HL-60 (cell line): Measurements from ENCODE around the gene GNG7.

ENCODE experiments used
- GABPA ChIP-seq: IDR thresholded peaks from 2 replicates; pipeline ENCODE4 v1.6.1; 2012; ENCODE audit warnings: low read depth
- POLR2AphosphoS5 ChIP-seq: IDR thresholded peaks from 2 replicates; pipeline ENCODE4 v1.6.1; 2012; ENCODE audit warnings: low read depth
- SPI1 ChIP-seq: IDR thresholded peaks from 2 replicates; pipeline ENCODE4 v1.6.1; 2012; ENCODE audit warnings: low read depth, mild to moderate bottlenecking, borderline replicate concordance
- TF ChIP-seq, protein P1 (sequence below): IDR thresholded peaks from 2 replicates; pipeline ENCODE4 v1.6.1; 2012; ENCODE audit warnings: low read depth; ENCODE audit not compliant: insufficient replicate concordance
- TF ChIP-seq, protein P2 (sequence below): IDR thresholded peaks from one replicate; pipeline ENCODE4 v1.5.1; 2011; ENCODE audit warnings: low read length, control low read depth, inconsistent platforms; ENCODE audit not compliant: insufficient read depth

DNA sequence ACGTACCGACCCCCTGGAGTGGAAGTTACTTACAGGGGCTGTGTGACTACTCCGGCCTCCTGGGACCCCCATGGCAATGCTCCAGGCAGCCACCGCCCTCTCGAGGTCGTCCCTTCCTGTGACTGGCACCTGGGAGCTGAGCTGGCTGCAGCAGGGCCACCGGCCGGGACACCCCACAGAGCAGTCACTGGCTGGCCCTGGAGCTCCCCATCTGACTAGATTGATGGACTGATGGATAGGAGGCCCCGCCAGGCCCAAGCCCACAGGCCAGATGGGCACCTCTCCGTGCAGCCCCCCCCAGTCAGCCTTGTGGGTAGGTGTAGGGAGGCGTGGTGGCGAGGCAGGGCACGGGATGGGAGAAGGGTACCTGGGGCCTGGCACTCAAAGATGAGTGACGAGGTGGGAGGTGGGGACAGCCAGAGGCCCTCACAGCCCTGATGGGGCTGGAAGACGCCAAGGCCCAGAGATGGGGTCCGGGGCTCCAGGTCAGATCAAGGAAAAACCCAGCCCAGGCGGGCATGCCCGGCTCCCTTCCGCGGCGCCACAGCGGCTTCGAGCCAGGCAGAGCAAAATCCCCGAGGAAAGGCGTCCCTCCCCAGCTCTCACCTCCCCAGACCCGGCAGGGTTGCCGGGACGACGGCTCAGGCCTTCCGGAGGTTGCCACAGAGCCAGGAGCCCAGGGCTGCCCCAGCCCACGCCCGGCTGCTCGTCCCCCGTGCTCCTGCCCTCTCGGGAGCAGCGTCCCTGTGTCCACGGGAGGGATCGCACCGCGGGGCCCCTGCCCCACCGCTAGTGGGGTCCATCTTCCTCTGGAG, 28.9 kb upstream of the GNG7 start:
- TF ChIP-seq SPI1 = no peak
- TF ChIP-seq, protein P1, sequence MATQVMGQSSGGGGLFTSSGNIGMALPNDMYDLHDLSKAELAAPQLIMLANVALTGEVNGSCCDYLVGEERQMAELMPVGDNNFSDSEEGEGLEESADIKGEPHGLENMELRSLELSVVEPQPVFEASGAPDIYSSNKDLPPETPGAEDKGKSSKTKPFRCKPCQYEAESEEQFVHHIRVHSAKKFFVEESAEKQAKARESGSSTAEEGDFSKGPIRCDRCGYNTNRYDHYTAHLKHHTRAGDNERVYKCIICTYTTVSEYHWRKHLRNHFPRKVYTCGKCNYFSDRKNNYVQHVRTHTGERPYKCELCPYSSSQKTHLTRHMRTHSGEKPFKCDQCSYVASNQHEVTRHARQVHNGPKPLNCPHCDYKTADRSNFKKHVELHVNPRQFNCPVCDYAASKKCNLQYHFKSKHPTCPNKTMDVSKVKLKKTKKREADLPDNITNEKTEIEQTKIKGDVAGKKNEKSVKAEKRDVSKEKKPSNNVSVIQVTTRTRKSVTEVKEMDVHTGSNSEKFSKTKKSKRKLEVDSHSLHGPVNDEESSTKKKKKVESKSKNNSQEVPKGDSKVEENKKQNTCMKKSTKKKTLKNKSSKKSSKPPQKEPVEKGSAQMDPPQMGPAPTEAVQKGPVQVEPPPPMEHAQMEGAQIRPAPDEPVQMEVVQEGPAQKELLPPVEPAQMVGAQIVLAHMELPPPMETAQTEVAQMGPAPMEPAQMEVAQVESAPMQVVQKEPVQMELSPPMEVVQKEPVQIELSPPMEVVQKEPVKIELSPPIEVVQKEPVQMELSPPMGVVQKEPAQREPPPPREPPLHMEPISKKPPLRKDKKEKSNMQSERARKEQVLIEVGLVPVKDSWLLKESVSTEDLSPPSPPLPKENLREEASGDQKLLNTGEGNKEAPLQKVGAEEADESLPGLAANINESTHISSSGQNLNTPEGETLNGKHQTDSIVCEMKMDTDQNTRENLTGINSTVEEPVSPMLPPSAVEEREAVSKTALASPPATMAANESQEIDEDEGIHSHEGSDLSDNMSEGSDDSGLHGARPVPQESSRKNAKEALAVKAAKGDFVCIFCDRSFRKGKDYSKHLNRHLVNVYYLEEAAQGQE = no peak
- no peak for TF ChIP-seq GABPA
- TF ChIP-seq, protein P2, sequence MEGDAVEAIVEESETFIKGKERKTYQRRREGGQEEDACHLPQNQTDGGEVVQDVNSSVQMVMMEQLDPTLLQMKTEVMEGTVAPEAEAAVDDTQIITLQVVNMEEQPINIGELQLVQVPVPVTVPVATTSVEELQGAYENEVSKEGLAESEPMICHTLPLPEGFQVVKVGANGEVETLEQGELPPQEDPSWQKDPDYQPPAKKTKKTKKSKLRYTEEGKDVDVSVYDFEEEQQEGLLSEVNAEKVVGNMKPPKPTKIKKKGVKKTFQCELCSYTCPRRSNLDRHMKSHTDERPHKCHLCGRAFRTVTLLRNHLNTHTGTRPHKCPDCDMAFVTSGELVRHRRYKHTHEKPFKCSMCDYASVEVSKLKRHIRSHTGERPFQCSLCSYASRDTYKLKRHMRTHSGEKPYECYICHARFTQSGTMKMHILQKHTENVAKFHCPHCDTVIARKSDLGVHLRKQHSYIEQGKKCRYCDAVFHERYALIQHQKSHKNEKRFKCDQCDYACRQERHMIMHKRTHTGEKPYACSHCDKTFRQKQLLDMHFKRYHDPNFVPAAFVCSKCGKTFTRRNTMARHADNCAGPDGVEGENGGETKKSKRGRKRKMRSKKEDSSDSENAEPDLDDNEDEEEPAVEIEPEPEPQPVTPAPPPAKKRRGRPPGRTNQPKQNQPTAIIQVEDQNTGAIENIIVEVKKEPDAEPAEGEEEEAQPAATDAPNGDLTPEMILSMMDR = no peak
- no peak; the same call in 1 of the 2 replicates for TF ChIP-seq POLR2AphosphoS5
